ENCODE measurements around the gene KDM1A. TPM values are rescaled to one million over a fixed set of nuclear protein-coding genes. Genes with fewer than 3 reads are reported as not detected.

The KDM1A gene
- total and polyA plus RNA-seq, 7 experiments from 2014 or later, result 40.6 to 62.1 (median 48.4) TPM

GRCh38 chr1:23020706-23021405 is 1.6 kb downstream of the KDM1A start:
- Histone ChIP-seq H3K9me3 (ENCODE audit: control insufficient read depth in 2 of 3, low read length in 3 of 3) (no peaks in the 10 kb centered on the region), H3K36me3 (ENCODE audit: control insufficient read depth in 2 of 3, insufficient read depth in 3 of 3, low read length in 3 of 3) (peaks cover 0 to 7% (median 0%) of the 10 kb centered on the region in 3 experiments), H3K27ac (ENCODE audit: low read depth, low read length) (peak overlapping the region; percentile 27), H3K4me1 (ENCODE audit: control insufficient read depth in 2 of 2, insufficient read depth in 2 of 2, low read length in 2 of 2) (peaks cover 4 to 14% of the 10 kb centered on the region in 2 donors), H3K4me3 (ENCODE audit: low read length) (peak overlapping the region; percentile 84), H3K27me3 (ENCODE audit: control insufficient read depth in 2 of 2, insufficient read depth in 2 of 2, low read length in 2 of 2) (no peaks in the 10 kb centered on the region)
- DNase-seq, result no peak
- no peak for ATAC-seq
- CTCF ChIA-PET, result interaction anchor here (0.6 to 1.2 kb wide), 2 partner anchors 10 to 164 kb away, joined by 3 read pairs; no protein-coding TSS in a partner anchor
- peaks cover 0 to 17% (median 5%) of the 10 kb centered on the region in 11 donors for H3K9me3 Mint-ChIP-seq
- H3K36me3 Mint-ChIP-seq, result peaks cover 3 to 20% (median 14%) of the 10 kb centered on the region in 5 donors
- POLR2A ChIA-PET, result no interaction called here
- intact Hi-C loops (cut with micrococcal nuclease), result no loop called here
- peaks cover 22 to 65% (median 59%) of the 10 kb centered on the region in 7 donors for H3K4me1 Mint-ChIP-seq
- H3K27ac Mint-ChIP-seq, result peak overlapping the region in 6 of 9 donors; percentile 60 to 94 (median 86)
- H3K27me3 Mint-ChIP-seq, result no peaks in the 10 kb centered on the region
- H3K4me3 Mint-ChIP-seq, result peak overlapping the region; percentile 87 to 97 (median 93)

GRCh38 chr1:23021834-23022233 is 2.6 kb downstream of the KDM1A start:
- H3K4me1 Mint-ChIP-seq, result peaks cover 22 to 73% (median 67%) of the 10 kb centered on the region in 7 donors
- no peak overlapping the region for H3K27ac ChIP-seq (ENCODE audit: low read depth, low read length)
- peaks cover 0 to 17% (median 5%) of the 10 kb centered on the region in 11 donors for H3K9me3 Mint-ChIP-seq
- ChIA-PET CTCF (no interaction called here), POLR2A (no interaction called here)
- peaks cover 4 to 14% of the 10 kb centered on the region in 2 donors for H3K4me1 ChIP-seq (ENCODE audit: control insufficient read depth in 2 of 2, insufficient read depth in 2 of 2, low read length in 2 of 2)
- no peaks in the 10 kb centered on the region for H3K27me3 ChIP-seq (ENCODE audit: control insufficient read depth in 2 of 2, insufficient read depth in 2 of 2, low read length in 2 of 2)
- intact Hi-C loops (cut with micrococcal nuclease), result no loop called here
- H3K36me3 Mint-ChIP-seq, result peaks cover 3 to 20% (median 14%) of the 10 kb centered on the region in 5 donors
- no peak for ATAC-seq
- H3K27ac Mint-ChIP-seq, result peak overlapping the region in 1 of 9 donors; percentile 19
- no peak for DNase-seq
- peak overlapping the region in 9 of 10 donors; percentile 43 to 97 (median 87) for H3K4me3 Mint-ChIP-seq
- H3K36me3 ChIP-seq (ENCODE audit: control insufficient read depth in 2 of 3, insufficient read depth in 3 of 3, low read length in 3 of 3), result peaks cover 0 to 7% (median 0%) of the 10 kb centered on the region in 3 experiments
- no peak overlapping the region for H3K4me3 ChIP-seq (ENCODE audit: low read length)
- H3K9me3 ChIP-seq (ENCODE audit: control insufficient read depth in 2 of 3, low read length in 3 of 3), result no peaks in the 10 kb centered on the region
- no peaks in the 10 kb centered on the region for H3K27me3 Mint-ChIP-seq

- CTCF ChIA-PET, result no interaction called here
- Histone ChIP-seq H3K27ac (ENCODE audit: low read depth, low read length) (no peak overlapping the region), H3K36me3 (ENCODE audit: control insufficient read depth in 2 of 3, insufficient read depth in 3 of 3, low read length in 3 of 3) (peaks cover 0 to 7% (median 0%) of the 10 kb centered on the region in 3 experiments), H3K9me3 (ENCODE audit: control insufficient read depth in 2 of 3, low read length in 3 of 3) (no peaks in the 10 kb centered on the region), H3K4me1 (ENCODE audit: control insufficient read depth in 2 of 2, insufficient read depth in 2 of 2, low read length in 2 of 2) (peaks cover 8 to 14% of the 10 kb centered on the region in 2 donors), H3K27me3 (ENCODE audit: control insufficient read depth in 2 of 2, insufficient read depth in 2 of 2, low read length in 2 of 2) (no peaks in the 10 kb centered on the region), H3K4me3 (ENCODE audit: low read length) (no peak overlapping the region)
- Mint-ChIP-seq H3K36me3 (peaks cover 3 to 20% (median 14%) of the 10 kb centered on the region in 5 donors), H3K27ac (no peak overlapping the region), H3K27me3 (no peaks in the 10 kb centered on the region), H3K9me3 (peaks cover 0 to 17% (median 5%) of the 10 kb centered on the region in 11 donors), H3K4me3 (peak overlapping the region in 4 of 10 donors; percentile 13 to 40 (median 26)), H3K4me1 (peaks cover 22 to 84% (median 76%) of the 10 kb centered on the region in 7 donors)
- DNase-seq (no peak), ATAC-seq (no peak)
- POLR2A ChIA-PET, result no interaction called here
- intact Hi-C loops (cut with micrococcal nuclease), result no loop called here
Measured at GRCh38 chr1:23023174-23023845, 4.0 kb downstream of the KDM1A start.

- Histone ChIP-seq H3K27ac (ENCODE audit: low read depth, low read length) (no peak overlapping the region), H3K4me1 (ENCODE audit: control insufficient read depth in 2 of 2, insufficient read depth in 2 of 2, low read length in 2 of 2) (peaks cover 4 to 5% of the 10 kb centered on the region in 2 donors), H3K9me3 (ENCODE audit: control insufficient read depth in 2 of 3, low read length in 3 of 3) (no peaks in the 10 kb centered on the region), H3K27me3 (ENCODE audit: control insufficient read depth in 2 of 2, insufficient read depth in 2 of 2, low read length in 2 of 2) (no peaks in the 10 kb centered on the region), H3K36me3 (ENCODE audit: control insufficient read depth in 2 of 3, insufficient read depth in 3 of 3, low read length in 3 of 3) (no peaks in the 10 kb centered on the region), H3K4me3 (ENCODE audit: low read length) (no peak overlapping the region)
- H3K27ac Mint-ChIP-seq, result peak overlapping the region in 2 of 9 donors; percentile 67 to 70
- no peaks in the 10 kb centered on the region for H3K27me3 Mint-ChIP-seq
- ChIA-PET CTCF (no interaction called here), POLR2A (no interaction called here)
- intact Hi-C loops (cut with micrococcal nuclease), result no loop called here
- H3K36me3 Mint-ChIP-seq, result peaks cover 3 to 23% (median 18%) of the 10 kb centered on the region in 5 donors
- H3K4me1 Mint-ChIP-seq, result peaks cover 27 to 89% (median 77%) of the 10 kb centered on the region in 7 donors
- H3K9me3 Mint-ChIP-seq, result peaks cover 0 to 17% (median 5%) of the 10 kb centered on the region in 11 donors
- ATAC-seq, result no peak
- H3K4me3 Mint-ChIP-seq, result peak overlapping the region in 1 of 10 donors; percentile 19
- no peak for DNase-seq
Measured at GRCh38 chr1:23026568-23026967, 7.3 kb downstream of the KDM1A start.

- Histone ChIP-seq H3K4me3 (ENCODE audit: low read length) (no peak overlapping the region), H3K27ac (ENCODE audit: low read depth, low read length) (no peak overlapping the region), H3K27me3 (ENCODE audit: control insufficient read depth in 2 of 2, insufficient read depth in 2 of 2, low read length in 2 of 2) (no peaks in the 10 kb centered on the region), H3K9me3 (ENCODE audit: control insufficient read depth in 2 of 3, low read length in 3 of 3) (no peaks in the 10 kb centered on the region), H3K4me1 (ENCODE audit: control insufficient read depth in 2 of 2, insufficient read depth in 2 of 2, low read length in 2 of 2) (peaks cover 4 to 5% of the 10 kb centered on the region in 2 donors), H3K36me3 (ENCODE audit: control insufficient read depth in 2 of 3, insufficient read depth in 3 of 3, low read length in 3 of 3) (no peaks in the 10 kb centered on the region)
- no peak overlapping the region for H3K27ac Mint-ChIP-seq
- peaks cover 0 to 27% (median 15%) of the 10 kb centered on the region in 5 donors for H3K36me3 Mint-ChIP-seq
- H3K27me3 Mint-ChIP-seq, result no peaks in the 10 kb centered on the region
- ChIA-PET POLR2A (interaction anchor here (1.0 kb wide), 1 partner anchor 9 kb away, joined by 3 read pairs; no protein-coding TSS in a partner anchor), CTCF (no interaction called here)
- H3K4me1 Mint-ChIP-seq, result peaks cover 36 to 92% (median 74%) of the 10 kb centered on the region in 7 donors
- ATAC-seq, result no peak
- no peak for DNase-seq
- peak overlapping the region in 1 of 10 donors; percentile 19 for H3K4me3 Mint-ChIP-seq
- peaks cover 0 to 17% (median 5%) of the 10 kb centered on the region in 11 donors for H3K9me3 Mint-ChIP-seq
- intact Hi-C loops (cut with micrococcal nuclease), result no loop called here
Measured at GRCh38 chr1:23027352-23027907, 8.2 kb downstream of the KDM1A start.

GRCh38 chr1:23029337-23029736 is 10.1 kb downstream of the KDM1A start:
- CTCF ChIA-PET, result no interaction called here

More at GRCh38 chr1:23029337-23029736, 10.1 kb downstream of the KDM1A start:
- DNase-seq (no peak), ATAC-seq (peak; percentile 49)
- Mint-ChIP-seq H3K27me3 (no peaks in the 10 kb centered on the region), H3K27ac (peak overlapping the region in 1 of 9 donors; percentile 40), H3K9me3 (no peaks in the 10 kb centered on the region), H3K4me3 (no peak overlapping the region), H3K36me3 (peaks cover 0 to 18% (median 7%) of the 10 kb centered on the region in 5 donors), H3K4me1 (peaks cover 32 to 89% (median 67%) of the 10 kb centered on the region in 7 donors)
- Histone ChIP-seq H3K4me3 (ENCODE audit: low read length) (no peak overlapping the region), H3K27ac (ENCODE audit: low read depth, low read length) (no peak overlapping the region), H3K4me1 (ENCODE audit: control insufficient read depth in 2 of 2, insufficient read depth in 2 of 2, low read length in 2 of 2) (peaks cover 4 to 5% of the 10 kb centered on the region in 2 donors), H3K9me3 (ENCODE audit: control insufficient read depth in 2 of 3, low read length in 3 of 3) (no peaks in the 10 kb centered on the region), H3K27me3 (ENCODE audit: control insufficient read depth in 2 of 2, insufficient read depth in 2 of 2, low read length in 2 of 2) (no peaks in the 10 kb centered on the region), H3K36me3 (ENCODE audit: control insufficient read depth in 2 of 3, insufficient read depth in 3 of 3, low read length in 3 of 3) (no peaks in the 10 kb centered on the region)
- intact Hi-C loops (cut with micrococcal nuclease), result no loop called here
- POLR2A ChIA-PET, result no interaction called here

Measured in naive thymus-derived CD4-positive, alpha-beta T cell (primary cell).